A549 treated with ZK216348 at 1 μM for 4 hours (cell line): Measurements from ENCODE around the gene POTEF. TPM values are rescaled to one million over a fixed set of nuclear protein-coding genes. Genes with fewer than 3 reads are reported as not detected.

ENCODE experiments used
- total RNA-seq: library from RNA; stranded (reverse); fragments of 200-300 nt; extraction: Qiagen RNA extraction; gene quantifications from 5 replicates; pipeline ENCODE4 v1.2.3, GENCODE V29; 2022; ENCODE audit warnings: low read depth

POTEF gene
- total RNA-seq: not detected in 5 replicates

GRCh38 chr2:130129120-130129829, at the start of gene POTEF:
Gene POTEF (minus strand): TSS chr2:130129222. CDS start chr2:130120515, 8,707 bp downstream.

DNA sequence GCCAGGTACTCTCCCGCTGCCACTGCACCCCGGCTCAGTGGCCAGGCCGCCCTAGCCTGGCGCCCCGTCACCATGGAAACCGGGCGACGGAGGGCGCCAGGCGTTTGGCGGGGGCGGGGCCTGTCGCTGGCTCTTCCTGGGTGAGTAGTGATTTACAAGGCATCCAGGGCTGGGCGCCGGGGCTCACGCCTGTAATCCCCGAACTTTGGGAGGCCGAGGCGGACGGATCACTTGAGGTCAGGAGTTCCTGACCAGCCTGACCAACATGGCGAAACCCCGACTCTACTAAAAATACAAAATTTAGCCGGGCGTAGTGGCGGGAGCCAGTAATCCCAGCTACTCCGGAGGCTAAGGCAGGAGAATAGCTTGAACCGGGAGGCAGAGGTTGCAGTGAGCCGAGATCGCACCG, 16.0 kb upstream of the POTEF start, which contains the start of gene CCDC74B:
TSS of gene CCDC74B (minus strand) at position 107 of the 409 bp plus-strand sequence. CDS start 116 bp downstream, outside the sequence.

Other genes starting within 250 kb of the POTEF start
- gene RAB6C, start 149.6 kb downstream of the POTEF start, total RNA-seq: not detected in 5 replicates
- 4.6 to 7.2 TPM (median 6.2 TPM) in 5 replicates for gene CCDC74B, start 15.9 kb upstream of the POTEF start, total RNA-seq
- gene SMPD4, start 52.4 kb upstream of the POTEF start, total RNA-seq: 60.1 to 80.8 TPM (median 74.2 TPM) in 5 replicates
- gene MZT2B, start 53.0 kb upstream of the POTEF start, total RNA-seq: 238 to 456 TPM (median 397 TPM) in 5 replicates
- gene TUBA3E, start 69.2 kb upstream of the POTEF start, total RNA-seq: 0.62 to 0.97 TPM (median 0.78 TPM) in 5 replicates
- gene IMP4, start 213.7 kb upstream of the POTEF start, total RNA-seq: 113 to 171 TPM (median 156 TPM) in 5 replicates
- gene PTPN18, start 226.8 kb upstream of the POTEF start, total RNA-seq: 26.8 to 33.1 TPM (median 30.8 TPM) in 5 replicates